ENCODE results near the gene TUBB4A.

The TUBB4A gene

GRCh38 chr19:6491802-6492592, 10.1 kb downstream of the TUBB4A start:
- DNase-seq = no peak

GRCh38 chr19:6490134-6490533, 12.0 kb downstream of the TUBB4A start:
- no peak for DNase-seq

- no peak for DNase-seq
These were observed 12.6 kb downstream of the TUBB4A start for GRCh38 chr19:6489278-6490061.

GRCh38 chr19:6484831-6485230, 17.3 kb downstream of the TUBB4A start:
- no peak for DNase-seq

- DNase-seq = no peak
These were observed 17.9 kb downstream of the TUBB4A start for GRCh38 chr19:6484230-6484629.

- DNase-seq = no peak
These were observed 18.9 kb downstream of the TUBB4A start for GRCh38 chr19:6483235-6483634.

GRCh38 chr19:6482343-6482686, 19.8 kb downstream of the TUBB4A start:
- DNase-seq = no peak

- DNase-seq = peak; percentile 81
These were observed 20.4 kb downstream of the TUBB4A start, which contains the start of gene DENND1C for GRCh38 chr19:6481541-6482342. DENND1C (minus strand) TSS chr19:6481787; CDS start chr19:6481695, 92 bp downstream.

GRCh38 chr19:6480848-6481415, 21.2 kb downstream of the TUBB4A start:
- no peak for DNase-seq

GRCh38 chr19:6479836-6480398, 22.2 kb downstream of the TUBB4A start:
- no peak for DNase-seq

- no peak for DNase-seq
These were observed 23.3 kb downstream of the TUBB4A start for GRCh38 chr19:6478815-6479214.

- DNase-seq = no peak
These were observed 25.1 kb downstream of the TUBB4A start for GRCh38 chr19:6476896-6477431.

- DNase-seq = peak; percentile 45
These were observed 25.8 kb downstream of the TUBB4A start for GRCh38 chr19:6476155-6476895.

GRCh38 chr19:6475321-6476108, 26.6 kb downstream of the TUBB4A start:
- DNase-seq = no peak

- DNase-seq = no peak
These were observed 28.5 kb downstream of the TUBB4A start for GRCh38 chr19:6473647-6474046.

- no peak for DNase-seq
These were observed 29.4 kb downstream of the TUBB4A start for GRCh38 chr19:6472713-6473112.

- no peak for DNase-seq
These were observed 31.0 kb downstream of the TUBB4A start for GRCh38 chr19:6471076-6471475.

- no peak for DNase-seq
These were observed 31.9 kb downstream of the TUBB4A start for GRCh38 chr19:6470173-6470572.

- DNase-seq = no peak
These were observed 34.7 kb downstream of the TUBB4A start for GRCh38 chr19:6467384-6467783.

GRCh38 chr19:6466526-6467248, 35.4 kb downstream of the TUBB4A start:
- no peak for DNase-seq

All from CD4-positive, alpha-beta T cell treated with Interleukin-15 for 1 hour (primary cell).